Measurements from ENCODE around the gene NMNAT1.

Gene NMNAT1

GRCh38 chr1:9942939-9943788, at the start of gene NMNAT1, which contains the start of gene LZIC:
Gene NMNAT1 (plus strand): TSS chr1:9943475. CDS start chr1:9972074, 28,599 bp downstream.
Gene LZIC (minus strand): TSS chr1:9943391. CDS start chr1:9936619, 6,772 bp downstream.
- peak within 1 kb of the TSS; percentile 98 for H3K4me3 ChIP-seq (ENCODE audit: low read length)
- no peak for TF ChIP-seq CTCF (IDR thresholded peaks at IDR 0.05; ENCODE audit: insufficient read depth, low read depth, low read length, missing control alignments)
- DNase-seq (ENCODE audit: low read depth) = peak; percentile 96

GRCh38 chr1:9894115-9894514, 49.2 kb upstream of the NMNAT1 start:
- H3K4me3 ChIP-seq (ENCODE audit: low read length) = peak overlapping the region; percentile 22

GRCh38 chr1:9900142-9901043, 42.9 kb upstream of the NMNAT1 start:
- TF ChIP-seq CTCF (IDR thresholded peaks at IDR 0.05; ENCODE audit: insufficient read depth, low read depth, low read length, missing control alignments) = no peak
- DNase-seq (ENCODE audit: low read depth) = no peak

More at GRCh38 chr1:9894115-9894514, 49.2 kb upstream of the NMNAT1 start:
- TF ChIP-seq CTCF (IDR thresholded peaks at IDR 0.05; ENCODE audit: insufficient read depth, low read depth, low read length, missing control alignments) = no peak
- peak; percentile 78 for DNase-seq (ENCODE audit: low read depth)

GRCh38 chr1:9901148-9902059, 41.9 kb upstream of the NMNAT1 start:
- H3K4me3 ChIP-seq (ENCODE audit: low read length) = no peak overlapping the region

More at GRCh38 chr1:9900142-9901043, 42.9 kb upstream of the NMNAT1 start:
- no peak overlapping the region for H3K4me3 ChIP-seq (ENCODE audit: low read length)

DNA sequence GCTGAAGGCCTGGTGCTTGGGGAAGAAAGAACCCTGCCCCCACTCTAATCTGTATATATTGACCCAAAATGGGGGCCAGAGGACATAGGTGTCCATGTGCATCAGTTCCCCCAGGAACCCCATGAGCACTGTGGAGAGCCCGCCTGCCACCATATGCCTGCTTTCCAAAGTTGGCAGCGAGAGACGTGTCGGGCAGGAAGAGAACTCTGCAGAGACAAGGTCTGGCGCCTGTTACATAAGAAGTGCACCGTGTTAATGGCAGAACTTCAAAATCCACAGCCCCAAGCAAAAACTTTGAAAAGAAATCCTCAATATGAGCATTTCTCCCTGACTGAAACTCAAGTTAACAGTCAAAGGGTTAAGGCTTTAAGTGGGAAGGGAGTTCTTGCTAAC, 41.2 kb upstream of the NMNAT1 start:
- no peak for DNase-seq (ENCODE audit: low read depth)
- TF ChIP-seq CTCF (IDR thresholded peaks at IDR 0.05; ENCODE audit: insufficient read depth, low read depth, low read length, missing control alignments) = no peak
- H3K4me3 ChIP-seq (ENCODE audit: low read length) = no peak overlapping the region

More at GRCh38 chr1:9901148-9902059, 41.9 kb upstream of the NMNAT1 start:
- no peak for TF ChIP-seq CTCF (IDR thresholded peaks at IDR 0.05; ENCODE audit: insufficient read depth, low read depth, low read length, missing control alignments)
- no peak for DNase-seq (ENCODE audit: low read depth)
